ENCODE data around the gene ZCCHC3.
A peak's percentile ranks its signal among the peaks of the same experiment; 100 is the strongest.

The ZCCHC3 gene

DNA sequence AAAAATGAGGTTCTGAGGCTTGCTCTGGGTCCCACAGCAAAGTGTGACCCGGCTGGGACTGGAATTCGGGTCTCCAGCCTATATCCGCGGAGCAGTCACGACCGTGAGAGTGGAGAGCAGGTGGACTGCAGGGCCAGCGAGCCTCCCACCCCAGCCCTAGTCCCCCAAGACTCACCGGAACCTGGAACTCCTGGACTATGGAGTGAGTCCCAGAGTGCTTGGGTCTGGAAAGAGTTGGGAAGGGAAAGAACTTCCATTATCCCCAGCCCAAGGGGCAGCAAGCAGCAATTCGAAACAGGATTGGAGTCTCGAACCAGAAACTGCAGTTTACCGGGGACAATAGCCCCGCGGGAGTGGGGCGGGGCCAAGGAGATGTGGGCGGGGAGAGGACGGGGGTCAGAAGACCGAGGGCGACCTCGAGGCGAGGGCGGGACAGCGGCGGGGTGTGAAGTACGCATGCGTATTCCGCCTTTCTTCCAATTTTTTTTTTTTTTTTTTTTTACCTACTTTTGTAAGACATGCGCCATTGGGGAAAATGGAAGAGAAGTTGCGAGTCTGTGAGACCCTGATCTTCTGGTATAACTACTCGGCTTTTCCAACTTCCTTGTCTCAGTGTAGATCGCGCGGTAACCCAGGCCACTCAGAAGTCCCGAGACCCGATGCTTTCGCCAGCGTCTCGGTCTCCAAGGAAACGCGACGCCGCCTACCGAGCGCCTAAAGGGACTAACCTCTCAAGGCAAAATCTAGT, 7.1 kb upstream of the ZCCHC3 start, which contains the start of gene C20orf96:
Gene C20orf96, minus strand, starts transcription at position 667 of the 748 bp plus-strand sequence. Its CDS starts 140 bp downstream, at position 527.
- in situ Hi-C loops (cut with HindIII; ENCODE audit: low pct_unique_long_range_greater_than_20kb, low sequenced_read_pairs): no loop called here
- no peak for TF ChIP-seq JUND (IDR thresholded peaks at IDR 0.05; ENCODE audit: low read depth)
- DNase-seq (ENCODE audit: low read depth in 1 of 2, low spot score in 1 of 2): peak; percentile 86 to 97

DNA sequence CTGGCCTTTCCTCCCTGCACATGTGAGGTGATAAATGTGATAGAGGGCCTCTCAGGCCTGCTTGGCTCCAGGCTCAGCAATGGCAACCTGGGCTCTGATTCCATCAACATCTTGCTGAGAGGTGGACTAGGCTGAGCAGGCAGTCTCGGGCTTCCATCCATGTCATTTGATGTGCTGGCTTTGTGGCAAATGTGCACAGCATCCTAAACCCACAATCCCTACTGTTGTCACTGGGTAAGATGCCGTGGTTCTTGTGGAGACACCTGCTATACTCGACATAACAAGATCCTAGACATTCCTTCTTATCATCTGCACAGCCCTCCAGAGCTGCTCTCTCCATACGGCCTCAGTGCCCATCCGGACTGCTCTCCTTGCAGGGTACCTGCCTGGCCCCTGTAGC, 2.8 kb upstream of the ZCCHC3 start:
- TF ChIP-seq JUND (IDR thresholded peaks at IDR 0.05; ENCODE audit: low read depth): no peak
- in situ Hi-C loops (cut with HindIII; ENCODE audit: low pct_unique_long_range_greater_than_20kb, low sequenced_read_pairs): no loop called here

DNA sequence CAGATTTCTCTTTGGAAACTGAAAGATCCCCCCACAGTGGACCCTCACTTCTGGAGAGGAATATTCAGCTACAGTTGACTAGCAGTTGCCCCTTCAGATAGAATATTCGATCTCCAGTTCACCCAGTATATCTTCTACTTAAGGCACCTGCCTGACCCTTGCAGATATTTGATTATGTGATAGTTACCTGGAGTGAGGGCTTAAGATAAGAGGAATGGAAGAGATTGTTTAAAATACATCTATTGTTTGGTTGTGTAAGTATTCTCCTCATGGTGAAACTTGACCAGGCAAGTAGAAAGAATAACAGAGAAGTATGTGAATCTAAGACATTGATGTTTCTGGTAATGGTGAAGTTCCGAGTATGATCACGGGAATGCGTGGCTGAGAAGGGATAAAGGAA, 1.6 kb upstream of the ZCCHC3 start:
- in situ Hi-C loops (cut with HindIII; ENCODE audit: low pct_unique_long_range_greater_than_20kb, low sequenced_read_pairs): no loop called here
- DNase-seq (ENCODE audit: low read depth in 1 of 2, low spot score in 1 of 2): no peak
- TF ChIP-seq JUND (IDR thresholded peaks at IDR 0.05; ENCODE audit: low read depth): no peak

More for the DNA sequence above, 2.8 kb upstream of the ZCCHC3 start:
- no peak for DNase-seq (ENCODE audit: low read depth in 1 of 2, low spot score in 1 of 2)

DNA sequence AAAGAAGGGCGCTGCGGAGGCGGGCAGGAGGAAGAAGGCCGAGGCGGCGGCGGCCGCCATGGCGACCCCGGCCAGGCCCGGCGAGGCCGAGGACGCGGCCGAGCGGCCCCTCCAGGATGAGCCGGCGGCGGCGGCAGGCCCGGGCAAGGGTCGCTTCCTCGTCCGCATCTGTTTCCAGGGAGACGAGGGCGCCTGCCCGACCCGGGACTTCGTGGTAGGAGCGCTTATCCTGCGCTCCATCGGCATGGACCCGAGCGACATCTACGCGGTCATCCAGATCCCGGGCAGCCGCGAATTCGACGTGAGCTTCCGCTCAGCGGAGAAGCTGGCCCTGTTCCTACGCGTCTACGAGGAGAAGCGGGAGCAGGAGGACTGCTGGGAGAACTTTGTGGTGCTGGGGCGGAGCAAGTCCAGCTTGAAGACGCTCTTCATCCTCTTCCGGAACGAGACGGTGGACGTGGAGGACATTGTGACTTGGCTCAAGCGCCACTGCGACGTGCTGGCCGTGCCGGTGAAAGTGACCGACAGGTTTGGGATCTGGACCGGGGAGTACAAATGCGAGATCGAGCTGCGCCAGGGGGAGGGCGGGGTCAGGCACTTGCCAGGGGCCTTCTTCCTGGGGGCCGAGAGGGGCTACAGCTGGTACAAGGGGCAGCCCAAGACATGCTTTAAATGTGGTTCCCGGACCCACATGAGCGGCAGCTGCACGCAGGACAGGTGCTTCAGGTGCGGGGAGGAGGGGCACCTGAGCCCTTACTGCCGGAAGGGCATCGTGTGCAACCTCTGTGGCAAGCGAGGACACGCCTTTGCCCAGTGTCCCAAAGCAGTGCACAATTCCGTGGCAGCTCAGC, 780 bp downstream of the ZCCHC3 start:
- no peak for TF ChIP-seq JUND (IDR thresholded peaks at IDR 0.05; ENCODE audit: low read depth)
- in situ Hi-C loops (cut with HindIII; ENCODE audit: low pct_unique_long_range_greater_than_20kb, low sequenced_read_pairs): no loop called here
- DNase-seq (ENCODE audit: low read depth in 1 of 2, low spot score in 1 of 2): peak; percentile 58 to 78

DNA sequence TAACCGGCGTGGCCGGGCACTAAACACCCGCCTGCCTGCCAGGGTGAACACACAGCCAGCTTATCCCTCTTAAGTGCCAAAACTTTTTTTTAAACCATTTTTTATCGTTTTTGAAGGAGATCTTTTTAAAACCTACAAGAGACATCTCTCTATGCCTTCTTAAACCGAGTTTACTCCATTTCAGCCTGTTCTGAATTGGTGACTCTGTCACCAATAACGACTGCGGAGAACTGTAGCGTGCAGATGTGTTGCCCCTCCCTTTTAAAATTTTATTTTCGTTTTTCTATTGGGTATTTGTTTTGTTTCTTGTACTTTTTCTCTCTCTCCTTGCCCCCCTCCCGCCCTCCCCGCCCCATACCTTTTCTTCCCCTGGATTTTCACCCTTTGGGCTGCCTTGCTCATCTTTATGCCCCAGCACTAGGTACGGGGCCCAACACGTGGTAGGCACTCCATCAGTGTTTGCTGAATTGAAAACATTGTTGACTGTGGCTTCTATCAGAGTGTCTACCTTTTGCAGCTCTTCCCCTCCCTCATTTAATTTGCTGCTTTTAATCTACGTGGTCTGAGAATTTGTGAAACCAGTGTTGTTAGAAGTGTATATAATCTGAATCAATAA, 1.5 kb downstream of the ZCCHC3 start:
- in situ Hi-C loops (cut with HindIII; ENCODE audit: low pct_unique_long_range_greater_than_20kb, low sequenced_read_pairs): no loop called here
- DNase-seq (ENCODE audit: low read depth in 1 of 2, low spot score in 1 of 2): no peak
- no peak for TF ChIP-seq JUND (IDR thresholded peaks at IDR 0.05; ENCODE audit: low read depth)

DNA sequence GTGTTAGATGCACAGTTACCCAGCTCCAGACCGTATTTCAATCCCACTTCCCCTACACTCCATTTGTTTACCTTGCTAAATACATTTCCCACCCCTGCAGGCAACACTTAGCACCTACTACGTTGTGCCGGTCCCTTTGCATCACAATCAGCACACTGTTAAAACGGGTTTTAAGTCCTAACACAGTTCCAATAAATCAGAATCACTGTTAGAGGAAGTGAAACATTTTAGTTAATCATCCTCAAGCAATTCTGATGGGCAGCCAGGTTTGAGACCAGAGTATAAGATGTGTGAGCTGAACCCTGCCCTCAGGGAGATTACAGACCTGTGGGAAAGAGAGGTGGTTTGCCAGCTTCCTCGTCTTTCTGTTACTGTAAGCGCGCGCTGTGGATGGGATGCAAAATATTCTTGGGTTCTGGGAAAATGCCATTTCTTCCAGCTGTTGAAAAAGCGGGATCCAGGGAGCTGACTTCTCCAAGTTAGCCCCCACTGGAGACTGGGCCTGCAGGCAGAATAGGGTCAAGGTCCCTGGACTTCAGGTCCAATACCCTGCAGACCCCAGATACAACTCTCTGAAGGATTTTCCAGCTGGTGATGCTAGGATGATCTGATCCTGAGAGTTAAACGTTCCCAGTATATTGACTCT, 3.1 kb downstream of the ZCCHC3 start:
- no peak for DNase-seq (ENCODE audit: low read depth in 1 of 2, low spot score in 1 of 2)
- in situ Hi-C loops (cut with HindIII; ENCODE audit: low pct_unique_long_range_greater_than_20kb, low sequenced_read_pairs): no loop called here
- no peak for TF ChIP-seq JUND (IDR thresholded peaks at IDR 0.05; ENCODE audit: low read depth)

DNA sequence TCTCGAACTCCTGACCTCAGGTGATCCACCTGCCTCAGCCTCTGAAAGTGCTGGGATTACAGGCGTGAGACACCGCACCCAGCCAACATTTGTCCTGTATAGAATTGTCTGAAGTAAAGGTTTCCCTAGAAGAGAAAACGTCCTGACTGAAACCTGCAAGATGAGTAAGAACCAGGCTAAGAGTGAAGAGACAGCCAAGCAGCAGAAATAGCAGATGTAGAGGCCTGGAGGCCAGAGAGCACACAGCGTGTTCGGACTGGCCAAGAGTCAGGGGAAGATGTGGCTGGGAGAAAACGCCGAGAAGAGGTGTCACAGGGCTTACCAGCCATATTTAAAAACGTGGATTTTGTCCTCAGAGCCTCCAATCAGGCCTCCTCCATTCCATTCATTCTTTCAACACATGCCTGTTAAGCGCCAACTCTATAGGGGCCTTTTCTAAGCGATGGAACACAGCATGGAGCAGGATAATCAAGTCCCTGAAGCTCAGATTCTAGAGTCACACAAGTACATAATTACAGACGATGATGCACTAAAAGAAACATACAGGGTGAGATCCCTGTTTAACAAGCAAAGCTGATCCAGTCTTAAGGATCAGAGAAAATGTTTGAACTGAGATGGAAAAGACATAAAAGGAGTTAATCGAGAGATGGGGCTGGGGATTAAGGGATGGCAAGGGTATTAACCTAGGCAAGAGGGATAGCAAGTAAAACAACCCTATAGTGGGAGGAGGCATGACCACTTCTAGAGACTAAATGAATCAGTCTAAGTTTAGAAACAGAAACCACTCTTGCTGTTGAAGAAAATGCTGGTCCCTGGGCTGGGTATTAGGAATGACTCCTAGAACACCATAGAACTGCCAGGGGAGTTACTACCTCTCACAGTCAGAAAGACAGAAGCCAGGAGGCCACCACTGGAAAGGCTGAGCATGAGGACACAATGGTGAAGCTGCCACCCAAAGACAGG, 4.8 kb downstream of the ZCCHC3 start:
- TF ChIP-seq JUND (IDR thresholded peaks at IDR 0.05; ENCODE audit: low read depth): no peak
- in situ Hi-C loops (cut with HindIII; ENCODE audit: low pct_unique_long_range_greater_than_20kb, low sequenced_read_pairs): no loop called here
- DNase-seq (ENCODE audit: low read depth in 1 of 2, low spot score in 1 of 2): no peak

DNA sequence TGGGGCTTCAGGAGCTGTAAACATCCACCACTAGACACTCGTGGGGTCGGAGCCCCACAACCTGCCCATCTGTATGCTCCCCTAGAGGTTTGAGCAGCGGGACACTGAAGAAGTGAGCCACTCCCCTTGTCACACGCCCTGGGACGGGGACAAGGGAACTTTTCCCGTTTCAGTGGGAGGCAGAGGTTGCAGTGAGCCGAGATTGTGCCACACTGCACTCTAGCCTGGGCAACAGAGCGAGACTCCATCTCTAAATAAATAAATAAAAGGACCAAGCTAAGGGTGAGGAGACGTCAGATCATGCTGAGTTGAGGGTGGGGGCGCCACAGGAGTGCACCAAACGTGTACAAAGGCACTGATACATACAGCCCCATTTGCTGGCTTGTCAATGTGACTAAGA, 8.4 kb downstream of the ZCCHC3 start:
- DNase-seq (ENCODE audit: low read depth in 1 of 2, low spot score in 1 of 2): no peak
- TF ChIP-seq JUND (IDR thresholded peaks at IDR 0.05; ENCODE audit: low read depth): no peak
- in situ Hi-C loops (cut with HindIII; ENCODE audit: low pct_unique_long_range_greater_than_20kb, low sequenced_read_pairs): no loop called here

DNA sequence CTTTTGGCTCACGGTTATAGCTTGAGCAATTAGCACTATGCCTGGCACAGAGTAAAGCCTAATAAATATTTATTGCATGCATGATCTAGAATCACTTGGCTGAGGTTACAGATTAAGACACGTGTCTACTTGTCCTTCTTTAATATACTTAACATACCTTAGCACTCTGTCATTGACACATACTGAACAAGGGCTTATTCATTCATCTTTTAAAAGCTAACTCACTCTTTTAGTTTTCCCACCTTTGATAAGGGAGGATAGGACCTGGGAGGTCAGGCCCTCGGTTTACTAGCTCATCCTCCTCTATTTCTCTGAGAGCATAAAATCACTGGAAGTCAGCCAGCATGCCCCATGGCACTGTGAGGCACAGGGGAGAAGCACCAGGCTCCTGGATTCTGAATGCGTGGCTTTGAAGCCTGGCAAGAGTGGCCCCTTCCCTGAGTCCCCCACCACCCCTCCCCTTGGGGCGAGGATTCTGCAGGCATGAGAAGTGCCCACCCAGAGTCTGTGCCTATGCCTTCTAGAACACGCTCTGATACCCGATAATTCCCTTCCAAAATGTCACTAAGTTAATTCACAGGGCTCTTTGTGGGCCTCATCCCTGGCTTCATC, 11.2 kb downstream of the ZCCHC3 start:
- in situ Hi-C loops (cut with HindIII; ENCODE audit: low pct_unique_long_range_greater_than_20kb, low sequenced_read_pairs): no loop called here
- TF ChIP-seq JUND (IDR thresholded peaks at IDR 0.05; ENCODE audit: low read depth): no peak
- DNase-seq (ENCODE audit: low read depth in 1 of 2, low spot score in 1 of 2): no peak

DNA sequence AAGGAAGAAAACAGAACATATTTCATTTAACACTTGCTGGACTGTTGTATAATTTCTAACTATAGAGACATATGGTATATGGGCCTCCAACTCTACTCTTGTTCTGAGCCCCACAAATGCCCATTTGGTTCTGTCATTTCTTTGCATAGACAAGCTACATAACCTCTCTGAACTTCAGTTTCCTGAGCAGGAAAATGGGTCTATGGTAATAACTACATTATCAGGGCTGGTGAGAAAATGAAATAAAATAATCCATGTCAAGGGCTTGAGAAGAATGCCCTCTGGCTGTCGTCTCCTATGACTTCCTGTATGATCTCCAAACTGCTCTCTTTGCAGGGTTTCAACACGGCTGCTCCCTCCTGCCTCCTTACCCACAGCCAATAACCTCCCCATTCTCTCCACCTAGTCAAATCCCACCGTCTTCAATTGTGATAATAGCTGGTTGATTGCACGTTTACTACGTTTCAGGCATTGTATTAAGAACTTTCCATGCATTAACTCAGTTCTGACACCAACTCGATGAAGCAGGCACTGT, 12.0 kb downstream of the ZCCHC3 start:
- in situ Hi-C loops (cut with HindIII; ENCODE audit: low pct_unique_long_range_greater_than_20kb, low sequenced_read_pairs): no loop called here
- no peak for TF ChIP-seq JUND (IDR thresholded peaks at IDR 0.05; ENCODE audit: low read depth)
- no peak for DNase-seq (ENCODE audit: low read depth in 1 of 2, low spot score in 1 of 2)

Measured in T47D (cell line).